GM19043 (cell line): ENCODE results near the gene TLK1.

Experiments
- ATAC-seq: cut with Tn5 transposase; IDR thresholded peaks from one replicate; pipeline ENCODE4 v1.9.1; 2021; ENCODE audit warnings: low read depth; ENCODE audit not compliant: unreplicated experiment

The TLK1 gene

GRCh38 chr2:171013851-171014250 is 146.8 kb downstream of the TLK1 start:
- no peak for ATAC-seq

DNA sequence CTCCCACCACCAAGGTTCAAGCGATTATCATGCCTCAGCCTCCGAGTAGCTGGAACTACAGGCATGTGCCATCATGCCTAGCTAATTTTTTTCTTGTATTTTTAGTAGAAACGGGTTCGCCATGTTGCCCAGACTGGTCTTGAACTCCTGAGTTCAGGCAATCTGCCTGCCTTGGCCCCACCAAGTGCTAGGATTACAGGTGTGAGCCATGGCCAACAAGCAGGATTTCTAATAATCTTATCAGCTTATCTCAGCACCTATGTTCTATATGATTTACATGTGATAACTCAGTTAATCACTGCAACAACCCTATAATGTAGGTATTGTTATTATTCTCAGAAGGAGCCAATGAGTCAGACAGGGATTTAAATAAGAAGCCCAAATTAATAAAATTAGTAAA is 151.3 kb downstream of the TLK1 start:
- no peak for ATAC-seq

- no peak for ATAC-seq
These were observed 152.0 kb downstream of the TLK1 start for GRCh38 chr2:171008550-171009205.

- no peak for ATAC-seq
These were observed 155.9 kb downstream of the TLK1 start for GRCh38 chr2:171004833-171005232.

- no peak for ATAC-seq
These were observed 156.3 kb downstream of the TLK1 start for GRCh38 chr2:171004363-171004762.

GRCh38 chr2:170999654-171000053 is 161.0 kb downstream of the TLK1 start:
- no peak for ATAC-seq

GRCh38 chr2:170997893-170998597 is 162.6 kb downstream of the TLK1 start:
- ATAC-seq: no peak

DNA sequence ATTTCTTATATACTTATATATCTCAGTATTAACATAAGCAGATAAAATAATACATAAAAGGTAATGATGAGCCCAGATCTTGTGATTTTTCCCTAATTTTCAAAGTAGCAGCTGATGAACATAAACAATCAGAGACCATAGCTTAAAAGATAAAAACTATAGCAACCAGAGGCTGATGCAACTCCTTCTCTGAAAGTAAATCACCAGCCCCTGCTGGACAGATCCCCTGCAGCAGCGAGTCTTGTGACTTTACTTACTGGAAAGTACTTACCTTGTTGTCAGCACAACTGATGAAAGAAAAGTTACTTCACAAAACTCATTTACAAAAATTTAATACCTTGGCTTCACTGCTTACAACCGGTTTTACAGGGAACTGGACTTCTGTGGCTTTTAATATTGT is 164.4 kb downstream of the TLK1 start:
- ATAC-seq: no peak

DNA sequence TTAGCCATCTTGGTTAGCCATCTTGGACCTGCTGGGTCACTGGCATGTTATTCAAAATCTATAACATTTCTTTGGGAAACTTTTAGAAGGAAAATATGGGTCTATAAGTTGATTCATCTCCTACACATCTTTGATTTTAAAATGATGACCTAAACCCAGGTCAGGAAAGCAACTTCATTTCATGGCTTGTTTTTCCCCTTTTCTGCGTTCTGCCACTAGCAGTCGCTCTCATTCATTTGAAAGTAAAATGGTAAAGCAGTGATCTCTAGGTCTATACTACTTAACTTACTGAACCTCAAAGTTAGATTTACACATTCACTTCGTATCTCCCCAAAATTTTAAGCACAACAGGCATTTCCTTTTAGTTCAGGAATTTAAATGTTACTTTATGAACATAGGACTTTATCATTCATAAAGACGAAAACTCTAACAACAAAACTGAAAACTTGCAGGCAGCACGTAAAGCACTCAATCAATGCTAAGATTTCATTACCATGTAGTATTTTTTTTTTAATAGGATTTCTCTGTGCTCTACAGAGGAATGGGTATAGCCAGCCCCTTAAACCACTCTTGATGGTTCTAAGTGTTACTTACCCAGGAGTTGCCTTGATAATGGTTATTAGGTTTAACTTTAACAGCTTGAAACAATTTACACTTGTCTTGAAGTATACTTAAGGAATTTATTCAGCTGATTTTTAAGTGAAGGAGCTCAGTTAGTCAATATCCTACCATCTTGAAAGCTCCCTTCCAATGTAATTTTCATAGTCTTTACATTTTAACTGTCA is 169.1 kb downstream of the TLK1 start:
- no peak for ATAC-seq

- no peak for ATAC-seq
These were observed 174.0 kb downstream of the TLK1 start for GRCh38 chr2:170986566-170987258.

GRCh38 chr2:170985407-170985806 is 175.3 kb downstream of the TLK1 start:
- ATAC-seq: no peak

- ATAC-seq: no peak
These were observed 176.6 kb downstream of the TLK1 start for GRCh38 chr2:170984079-170984478.

- ATAC-seq: no peak
These were observed 184.8 kb downstream of the TLK1 start for GRCh38 chr2:170975943-170976270.

DNA sequence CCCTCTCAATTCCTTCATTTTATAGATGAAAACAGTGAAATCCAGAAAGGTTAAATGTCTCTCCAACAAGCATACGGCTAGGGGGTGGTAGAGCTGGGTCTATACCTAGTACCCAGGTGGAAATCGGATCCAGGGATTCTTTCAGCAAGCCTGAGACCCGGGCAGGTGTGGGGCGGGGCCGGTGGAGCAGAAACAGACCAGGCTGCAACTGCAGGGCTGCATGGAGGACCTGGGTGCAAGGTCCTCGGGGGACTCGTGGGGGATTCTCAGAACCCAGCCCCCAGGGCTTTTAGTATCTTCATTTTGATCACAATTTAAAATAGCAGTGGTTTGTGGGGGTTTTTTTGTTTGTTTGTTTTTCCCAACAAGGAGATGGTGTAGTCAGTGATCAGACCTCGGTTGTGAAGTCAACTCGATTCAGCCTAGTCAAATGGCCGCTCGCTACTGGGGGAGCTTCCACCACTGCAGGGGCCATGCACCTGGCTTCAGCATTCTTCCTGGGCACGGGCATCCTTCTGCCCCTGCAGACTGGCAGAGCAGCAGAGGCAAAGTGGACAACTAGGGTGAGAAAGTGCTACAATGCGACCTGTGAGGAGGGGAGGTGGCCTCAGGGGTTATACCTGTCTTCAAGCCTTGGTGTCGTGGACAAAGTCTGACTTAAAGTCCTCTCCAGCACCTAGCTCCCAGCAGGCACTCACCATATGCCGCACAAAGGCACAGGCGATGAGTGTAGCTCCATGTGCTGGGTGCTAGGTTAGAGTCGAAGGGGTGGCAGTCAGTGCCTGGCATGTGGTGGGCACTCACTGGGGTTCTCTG is 185.4 kb downstream of the TLK1 start:
- no peak for ATAC-seq

DNA sequence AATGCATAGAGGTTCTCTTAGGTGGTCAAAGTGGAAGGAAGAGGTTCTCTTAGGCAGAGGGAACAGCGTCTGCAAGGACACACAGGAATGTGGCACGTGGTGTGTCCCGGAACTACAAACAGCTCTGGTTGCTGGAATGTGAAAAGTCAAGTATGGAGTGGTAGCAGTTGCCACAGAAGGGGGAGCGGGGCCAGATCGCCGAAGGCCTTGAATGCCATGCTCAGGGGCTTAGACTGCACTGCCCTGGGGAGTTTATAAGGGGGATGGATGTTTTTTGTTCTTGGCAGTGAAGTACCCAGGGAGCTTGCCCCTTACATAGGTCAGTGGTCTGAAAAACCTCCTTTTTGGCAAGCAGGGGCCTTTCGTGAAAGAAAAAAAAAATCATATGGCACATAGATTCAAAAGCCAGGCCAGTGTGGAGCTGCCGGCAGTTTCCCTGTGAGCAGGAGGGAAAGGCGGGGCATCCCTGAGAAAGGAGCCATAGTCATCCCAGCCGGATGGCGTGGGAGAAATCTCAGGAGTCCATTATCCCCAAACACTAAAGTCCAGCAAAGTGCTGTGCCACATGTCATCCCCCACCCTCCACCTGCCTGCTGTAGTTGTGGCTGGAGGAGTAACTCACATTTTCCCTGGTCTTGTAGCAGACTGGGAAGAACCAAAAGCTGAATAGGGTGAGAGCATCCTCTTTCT is 186.2 kb downstream of the TLK1 start:
- no peak for ATAC-seq

- ATAC-seq: peak; percentile 92
These were observed 187.0 kb downstream of the TLK1 start for GRCh38 chr2:170973492-170974303.

GRCh38 chr2:170973225-170973491 is 187.5 kb downstream of the TLK1 start:
- no peak for ATAC-seq

DNA sequence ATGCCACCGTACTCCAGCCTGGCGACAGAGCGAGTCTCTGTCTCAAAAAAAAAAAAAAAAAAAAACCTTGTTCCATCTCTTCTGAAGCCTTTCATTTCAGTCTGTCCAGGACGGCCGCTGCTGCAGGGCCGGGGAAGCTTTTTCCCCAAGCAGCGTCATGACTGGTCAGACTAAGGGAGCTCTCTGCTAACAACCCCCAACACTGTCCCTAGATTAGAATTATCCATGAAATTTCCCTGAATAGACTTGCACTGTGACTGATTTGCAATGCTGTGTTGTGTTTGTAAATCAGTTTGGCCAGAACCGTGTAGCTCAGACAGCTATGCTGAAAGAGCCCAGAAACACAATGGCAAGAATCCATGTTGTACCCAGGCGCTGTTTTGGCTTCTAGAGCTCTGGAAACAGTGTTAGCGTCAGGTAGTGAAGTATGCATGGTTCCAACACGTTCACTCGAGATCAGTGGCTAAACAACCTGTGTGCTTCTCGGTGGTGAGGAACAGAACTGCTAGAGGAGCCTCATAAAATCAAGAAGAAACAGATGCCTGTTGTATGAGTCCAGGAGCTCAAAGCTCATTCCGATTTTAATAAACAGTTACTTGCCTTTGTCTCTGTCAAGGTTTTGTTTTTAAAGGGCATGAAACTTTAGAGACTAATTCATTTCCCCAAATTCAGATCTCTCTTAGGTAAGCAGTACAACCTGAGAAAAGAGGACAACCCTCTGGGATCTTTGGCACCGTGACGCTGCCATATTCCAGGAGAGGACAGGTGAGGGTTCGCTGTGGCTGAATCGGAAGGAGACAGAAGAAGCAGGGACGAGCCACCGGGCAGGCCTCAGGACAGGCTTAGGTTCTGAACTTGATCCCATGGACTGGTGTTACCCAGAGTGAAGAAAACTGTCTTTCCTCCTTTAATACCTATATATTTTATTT is 188.1 kb downstream of the TLK1 start:
- no peak for ATAC-seq
